Measurements from ENCODE around the gene CCDC86.

The CCDC86 gene

DNA sequence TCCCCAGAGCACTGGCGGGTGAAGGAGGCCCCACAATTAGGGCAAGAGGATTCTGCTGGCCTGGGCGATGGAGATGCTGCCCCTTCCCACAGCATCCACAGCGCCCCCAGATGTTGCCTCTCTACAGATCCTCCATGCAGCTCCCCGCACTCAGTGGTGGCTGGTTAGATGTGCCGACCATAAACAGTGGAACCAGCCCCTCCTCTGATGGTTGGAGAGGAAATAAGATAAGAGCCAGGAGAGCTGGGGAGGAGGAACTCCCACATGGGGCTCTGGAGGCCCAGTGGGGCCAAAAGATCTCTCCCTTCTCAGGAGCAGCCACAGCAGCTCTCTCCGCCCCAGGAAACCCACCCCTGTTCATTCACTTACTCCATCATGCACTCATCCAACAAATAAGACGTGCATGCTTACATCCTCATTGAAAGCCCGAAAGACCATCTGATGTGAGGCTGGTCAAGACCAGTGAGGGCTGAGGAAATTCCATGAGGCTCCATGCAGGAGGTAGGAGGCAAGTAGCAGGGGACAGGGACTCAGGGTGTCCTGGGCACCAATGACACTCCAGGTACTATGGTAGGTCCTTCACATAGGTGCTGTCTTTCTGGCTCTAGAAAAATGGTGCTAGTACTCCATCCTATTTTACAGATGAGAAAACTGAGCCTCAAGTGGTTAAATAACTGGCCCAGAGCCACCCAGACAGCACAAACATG lies 12.4 kb downstream of the CCDC86 start:
- no peak overlapping the region for H3K9ac ChIP-seq (ENCODE audit: low read length in 2 of 2)
- H3K4me3 ChIP-seq (ENCODE audit: low read length in 2 of 2) = no peak overlapping the region
- peaks cover 2 to 4% of the 10 kb centered on the region in 2 donors for H3K27me3 ChIP-seq (ENCODE audit: control insufficient read depth in 1 of 2, insufficient read depth in 2 of 2, low read length in 2 of 2)
- H3K9me3 ChIP-seq (ENCODE audit: control insufficient read depth in 2 of 2, low read length in 2 of 2) = no peaks in the 10 kb centered on the region
- H3K4me1 ChIP-seq (ENCODE audit: control insufficient read depth, insufficient read depth, low read length) = peaks cover 8% of the 10 kb centered on the region
- H3K27ac ChIP-seq (ENCODE audit: low read length) = no peak overlapping the region
- H3K36me3 ChIP-seq (ENCODE audit: control insufficient read depth in 2 of 2, insufficient read depth in 2 of 2, low read length in 2 of 2) = peaks cover 8 to 24% of the 10 kb centered on the region in 2 donors

DNA sequence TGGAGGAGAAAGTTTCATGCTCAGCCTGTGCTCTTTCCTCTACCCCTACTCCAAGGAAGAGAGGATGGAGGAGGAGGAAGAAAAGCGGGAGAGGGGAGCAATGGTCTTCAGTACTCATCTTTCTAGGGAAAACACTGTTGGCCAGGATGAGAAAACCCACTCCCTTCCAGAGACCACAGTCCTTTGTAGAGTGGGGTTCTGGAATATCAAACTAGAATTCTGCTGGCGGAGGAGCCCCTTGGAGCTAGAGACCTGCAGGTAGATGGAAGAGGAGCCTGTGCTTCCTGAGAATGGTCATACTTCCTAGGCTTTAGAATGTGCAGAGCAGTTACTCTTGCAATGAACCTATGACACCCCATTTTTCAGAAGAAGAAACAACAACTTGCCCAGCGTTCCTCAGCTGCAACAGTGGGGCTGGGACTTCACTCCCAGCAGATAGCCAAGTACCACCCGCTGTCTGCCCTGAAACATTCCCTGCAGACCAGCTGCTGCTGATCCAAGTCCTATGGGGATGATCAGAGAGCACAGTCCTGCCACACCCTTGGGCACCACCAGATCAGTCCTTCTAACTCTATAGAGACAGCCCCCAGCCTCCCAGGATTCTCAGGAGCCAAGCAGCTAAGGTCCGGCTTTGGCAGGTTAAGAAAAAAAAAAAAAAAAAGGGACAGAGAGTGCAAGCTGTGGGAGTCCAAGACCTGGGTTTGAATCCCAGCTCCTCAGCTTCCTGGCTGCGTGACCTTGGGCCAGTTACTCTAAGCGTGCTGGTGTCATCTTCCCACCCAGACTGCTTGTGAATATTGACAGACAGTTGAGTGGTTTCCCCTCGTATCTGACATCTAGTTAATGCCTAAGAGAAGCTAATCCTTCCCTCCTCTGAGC lies 13.2 kb downstream of the CCDC86 start:
- Histone ChIP-seq H3K9me3 (ENCODE audit: control insufficient read depth in 2 of 2, low read length in 2 of 2) (no peaks in the 10 kb centered on the region), H3K27ac (ENCODE audit: low read length) (no peak overlapping the region), H3K4me1 (ENCODE audit: control insufficient read depth, insufficient read depth, low read length) (peaks cover 8% of the 10 kb centered on the region), H3K36me3 (ENCODE audit: control insufficient read depth in 2 of 2, insufficient read depth in 2 of 2, low read length in 2 of 2) (peaks cover 8 to 17% of the 10 kb centered on the region in 2 donors), H3K4me3 (ENCODE audit: low read length in 2 of 2) (no peak overlapping the region), H3K9ac (ENCODE audit: low read length in 2 of 2) (no peak overlapping the region), H3K27me3 (ENCODE audit: control insufficient read depth in 1 of 2, insufficient read depth in 2 of 2, low read length in 2 of 2) (peaks cover 2 to 4% of the 10 kb centered on the region in 2 donors)

- Histone ChIP-seq H3K27me3 (ENCODE audit: control insufficient read depth in 1 of 2, insufficient read depth in 2 of 2, low read length in 2 of 2) (peaks cover 2 to 4% of the 10 kb centered on the region in 2 donors), H3K4me1 (ENCODE audit: control insufficient read depth, insufficient read depth, low read length) (peaks cover 8% of the 10 kb centered on the region), H3K27ac (ENCODE audit: low read length) (no peak within 1 kb of the TSS), H3K4me3 (ENCODE audit: low read length in 2 of 2) (no peak within 1 kb of the TSS), H3K9me3 (ENCODE audit: control insufficient read depth in 2 of 2, low read length in 2 of 2) (no peaks in the 10 kb centered on the region), H3K36me3 (ENCODE audit: control insufficient read depth in 2 of 2, insufficient read depth in 2 of 2, low read length in 2 of 2) (peaks cover 3 to 8% of the 10 kb centered on the region in 2 donors), H3K9ac (ENCODE audit: low read length in 2 of 2) (no peak within 1 kb of the TSS)
Observed at GRCh38 chr11:60855726-60856633, 14.1 kb downstream of the CCDC86 start, which contains the start of gene PTGDR2. PTGDR2 (minus strand) TSS chr11:60855950; CDS start chr11:60853722, 2,228 bp downstream.

GRCh38 chr11:60857378-60858232 lies 15.7 kb downstream of the CCDC86 start:
- no peaks in the 10 kb centered on the region for H3K36me3 ChIP-seq (ENCODE audit: control insufficient read depth in 2 of 2, insufficient read depth in 2 of 2, low read length in 2 of 2)
- H3K9ac ChIP-seq (ENCODE audit: low read length in 2 of 2) = no peak overlapping the region
- peaks cover 2 to 4% of the 10 kb centered on the region in 2 donors for H3K27me3 ChIP-seq (ENCODE audit: control insufficient read depth in 1 of 2, insufficient read depth in 2 of 2, low read length in 2 of 2)
- H3K4me1 ChIP-seq (ENCODE audit: control insufficient read depth, insufficient read depth, low read length) = peaks cover 6% of the 10 kb centered on the region
- no peak overlapping the region for H3K4me3 ChIP-seq (ENCODE audit: low read length in 2 of 2)
- H3K9me3 ChIP-seq (ENCODE audit: control insufficient read depth in 2 of 2, low read length in 2 of 2) = no peaks in the 10 kb centered on the region
- no peak overlapping the region for H3K27ac ChIP-seq (ENCODE audit: low read length)

GRCh38 chr11:60858236-60858635 lies 16.3 kb downstream of the CCDC86 start:
- Histone ChIP-seq H3K4me1 (ENCODE audit: control insufficient read depth, insufficient read depth, low read length) (peaks cover 3% of the 10 kb centered on the region), H3K9ac (ENCODE audit: low read length in 2 of 2) (no peak overlapping the region), H3K27ac (ENCODE audit: low read length) (no peak overlapping the region), H3K4me3 (ENCODE audit: low read length in 2 of 2) (no peak overlapping the region), H3K27me3 (ENCODE audit: control insufficient read depth in 1 of 2, insufficient read depth in 2 of 2, low read length in 2 of 2) (peaks cover 2 to 4% of the 10 kb centered on the region in 2 donors), H3K36me3 (ENCODE audit: control insufficient read depth in 2 of 2, insufficient read depth in 2 of 2, low read length in 2 of 2) (no peaks in the 10 kb centered on the region), H3K9me3 (ENCODE audit: control insufficient read depth in 2 of 2, low read length in 2 of 2) (no peaks in the 10 kb centered on the region)

DNA sequence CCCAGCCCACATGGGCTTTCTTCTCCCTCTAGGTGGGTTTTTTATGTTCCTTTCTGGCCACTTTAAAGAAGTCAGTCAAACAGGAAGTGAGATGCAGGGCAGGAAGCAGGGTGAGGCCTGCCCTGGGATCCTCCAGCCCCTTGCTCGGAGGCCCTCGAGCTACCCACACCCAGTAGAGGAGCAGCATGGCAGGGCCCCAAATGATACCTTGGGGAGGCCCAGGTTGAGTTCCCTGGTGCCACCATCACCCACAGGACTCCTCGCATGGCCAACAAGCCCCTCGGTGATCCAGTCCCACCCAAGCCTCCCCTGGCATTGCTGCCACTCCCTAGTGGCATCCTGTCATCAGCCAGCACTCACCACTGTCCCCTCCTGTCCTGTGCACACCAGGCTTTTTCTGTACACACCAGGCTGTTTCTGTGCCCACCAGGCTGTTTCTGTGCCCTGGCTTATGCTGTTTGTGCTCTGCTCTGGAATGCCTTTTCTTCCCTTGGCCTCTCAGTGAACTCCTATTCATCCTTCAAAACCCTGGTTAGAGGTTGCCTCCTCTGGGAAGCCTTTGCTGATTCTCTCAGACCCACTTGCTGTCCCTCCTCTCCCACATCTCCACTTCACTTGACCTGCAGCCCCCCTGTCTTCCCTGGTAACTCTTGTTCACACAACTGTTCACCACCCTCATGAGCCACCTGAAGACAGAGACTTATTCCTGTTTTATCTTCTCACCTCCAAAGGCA lies 17.0 kb downstream of the CCDC86 start:
- Histone ChIP-seq H3K9me3 (ENCODE audit: control insufficient read depth in 2 of 2, low read length in 2 of 2) (no peaks in the 10 kb centered on the region), H3K27me3 (ENCODE audit: control insufficient read depth in 1 of 2, insufficient read depth in 2 of 2, low read length in 2 of 2) (peaks cover 2 to 4% of the 10 kb centered on the region in 2 donors), H3K4me3 (ENCODE audit: low read length in 2 of 2) (no peak overlapping the region), H3K36me3 (ENCODE audit: control insufficient read depth in 2 of 2, insufficient read depth in 2 of 2, low read length in 2 of 2) (no peaks in the 10 kb centered on the region), H3K9ac (ENCODE audit: low read length in 2 of 2) (no peak overlapping the region), H3K4me1 (ENCODE audit: control insufficient read depth, insufficient read depth, low read length) (peaks cover 3% of the 10 kb centered on the region), H3K27ac (ENCODE audit: low read length) (no peak overlapping the region)

DNA sequence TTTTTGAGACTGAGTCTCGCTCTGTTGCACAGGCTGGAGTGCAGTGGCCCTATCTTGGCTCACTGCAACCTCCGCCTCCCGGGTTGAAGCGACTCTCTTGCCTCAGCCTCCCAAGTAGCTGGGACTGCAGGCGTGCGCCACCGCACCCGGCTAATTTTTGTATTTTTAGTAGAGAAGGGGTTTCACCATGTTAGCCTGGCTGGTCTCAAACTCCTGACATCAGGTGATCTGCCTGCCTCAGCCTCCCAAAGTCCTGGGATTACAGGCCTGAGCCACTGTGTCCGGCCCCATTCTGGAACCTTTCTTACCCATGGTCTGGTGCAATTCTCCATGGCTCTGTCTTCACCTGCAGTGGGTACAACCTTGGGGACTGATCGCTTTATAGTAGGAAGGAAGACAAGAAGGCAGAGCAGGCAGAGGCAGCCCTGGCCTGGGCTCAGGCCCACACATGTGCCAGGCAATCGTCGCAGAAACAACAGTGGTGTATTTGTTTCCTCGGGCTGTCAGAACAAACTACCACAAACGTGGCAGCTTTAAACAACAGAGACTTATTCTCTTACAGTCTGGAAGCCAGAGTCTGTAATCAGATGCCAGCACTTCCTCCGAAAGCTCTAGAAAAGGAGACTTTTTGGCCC lies 17.8 kb downstream of the CCDC86 start:
- Histone ChIP-seq H3K27ac (ENCODE audit: low read length) (no peak overlapping the region), H3K4me3 (ENCODE audit: low read length in 2 of 2) (no peak overlapping the region), H3K27me3 (ENCODE audit: control insufficient read depth in 1 of 2, insufficient read depth in 2 of 2, low read length in 2 of 2) (peaks cover 0 to 4% of the 10 kb centered on the region in 2 donors), H3K36me3 (ENCODE audit: control insufficient read depth in 2 of 2, insufficient read depth in 2 of 2, low read length in 2 of 2) (no peaks in the 10 kb centered on the region), H3K9ac (ENCODE audit: low read length in 2 of 2) (no peak overlapping the region), H3K4me1 (ENCODE audit: control insufficient read depth, insufficient read depth, low read length) (peaks cover 3% of the 10 kb centered on the region), H3K9me3 (ENCODE audit: control insufficient read depth in 2 of 2, low read length in 2 of 2) (no peaks in the 10 kb centered on the region)

DNA sequence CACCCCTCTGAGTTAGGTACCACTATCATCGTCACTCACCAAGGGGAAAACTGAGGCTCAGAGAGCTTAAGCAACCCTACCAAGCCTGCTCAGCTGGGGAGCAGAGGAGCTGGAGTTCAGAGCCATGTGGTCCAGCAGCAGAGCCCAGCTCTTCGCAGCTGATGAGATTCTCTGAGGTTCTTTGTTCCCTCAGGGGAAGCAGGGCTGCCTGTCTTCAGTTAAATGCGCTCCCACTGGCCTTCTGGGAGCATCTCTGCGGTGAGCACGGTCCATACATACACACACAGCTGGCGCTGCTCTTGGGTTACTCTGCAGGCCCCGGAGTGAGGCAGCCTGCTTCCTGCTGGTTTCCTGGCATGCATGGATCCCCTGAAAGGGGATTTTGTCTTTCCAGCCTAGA lies 19.0 kb downstream of the CCDC86 start:
- Histone ChIP-seq H3K27me3 (ENCODE audit: control insufficient read depth in 1 of 2, insufficient read depth in 2 of 2, low read length in 2 of 2) (peaks cover 0 to 2% of the 10 kb centered on the region in 2 donors), H3K4me1 (ENCODE audit: control insufficient read depth, insufficient read depth, low read length) (no peaks in the 10 kb centered on the region), H3K27ac (ENCODE audit: low read length) (no peak overlapping the region), H3K36me3 (ENCODE audit: control insufficient read depth in 2 of 2, insufficient read depth in 2 of 2, low read length in 2 of 2) (no peaks in the 10 kb centered on the region), H3K9me3 (ENCODE audit: control insufficient read depth in 2 of 2, low read length in 2 of 2) (no peaks in the 10 kb centered on the region), H3K9ac (ENCODE audit: low read length in 2 of 2) (no peak overlapping the region), H3K4me3 (ENCODE audit: low read length in 2 of 2) (no peak overlapping the region)

DNA sequence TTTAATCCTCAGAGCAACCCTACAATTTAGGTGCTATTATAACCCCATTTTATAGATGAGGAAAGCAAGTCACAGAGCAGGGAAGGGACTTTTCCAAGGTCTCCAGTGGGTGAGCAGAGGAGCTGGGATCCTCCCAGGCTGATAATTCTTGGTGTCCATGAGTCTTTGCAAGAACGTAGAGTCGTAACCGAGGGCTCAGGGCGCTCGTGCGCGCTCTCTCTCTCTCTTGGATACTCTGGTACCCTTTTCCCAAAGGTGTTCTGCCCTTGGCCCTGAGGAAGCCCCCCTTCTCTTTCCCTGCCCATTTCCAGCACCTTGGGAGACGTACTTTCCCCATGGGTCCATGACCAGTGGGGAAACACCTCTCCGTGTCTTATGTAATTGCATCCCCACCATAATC lies 20.3 kb downstream of the CCDC86 start:
- H3K36me3 ChIP-seq (ENCODE audit: control insufficient read depth in 2 of 2, insufficient read depth in 2 of 2, low read length in 2 of 2) = no peaks in the 10 kb centered on the region
- no peaks in the 10 kb centered on the region for H3K9me3 ChIP-seq (ENCODE audit: control insufficient read depth in 2 of 2, low read length in 2 of 2)
- H3K9ac ChIP-seq (ENCODE audit: low read length in 2 of 2) = no peak overlapping the region
- H3K4me3 ChIP-seq (ENCODE audit: low read length in 2 of 2) = no peak overlapping the region
- H3K4me1 ChIP-seq (ENCODE audit: control insufficient read depth, insufficient read depth, low read length) = no peaks in the 10 kb centered on the region
- no peak overlapping the region for H3K27ac ChIP-seq (ENCODE audit: low read length)
- peaks cover 0 to 2% of the 10 kb centered on the region in 2 donors for H3K27me3 ChIP-seq (ENCODE audit: control insufficient read depth in 1 of 2, insufficient read depth in 2 of 2, low read length in 2 of 2)

Data from stomach smooth muscle (tissue), 2 donors.